Retinal pigment epithelial cell (primary cell): ENCODE data around the gene BSG.
A peak's percentile ranks its signal among the peaks of the same experiment; 100 is the strongest.

Source experiments
- DNase-seq: peaks from one replicate; pipeline ENCODE4 v3.0.0-alpha.2; 2010; ENCODE audit warnings: low read depth
- H3K4me3 ChIP-seq: 2 replicates; pipeline ENCODE4 v1.5.1; 2011; ENCODE audit warnings: mild to moderate bottlenecking, low read length, control low read depth, moderate library complexity
- CTCF ChIP-seq: conservative IDR thresholded peaks from 2 replicates; pipeline ENCODE4 v1.5.1; 2011; ENCODE audit warnings: low read depth, low read length, control low read depth, inconsistent platforms

BSG gene

GRCh38 chr19:632579-633067, 60.2 kb downstream of the BSG start:
- no peak for DNase-seq
- no peak for TF ChIP-seq CTCF
- H3K4me3 ChIP-seq: peak overlapping the region; percentile 84
